GM19468 (cell line): Measurements from ENCODE around the gene M1AP.

Experiments used
- ATAC-seq: cut with Tn5 transposase; IDR thresholded peaks from one replicate; pipeline ENCODE4 v1.9.1; 2021; ENCODE audit warnings: mild to moderate bottlenecking, moderate library complexity, moderate number of reproducible peaks; ENCODE audit not compliant: unreplicated experiment; ENCODE audit errors: extremely low read depth

M1AP gene

DNA sequence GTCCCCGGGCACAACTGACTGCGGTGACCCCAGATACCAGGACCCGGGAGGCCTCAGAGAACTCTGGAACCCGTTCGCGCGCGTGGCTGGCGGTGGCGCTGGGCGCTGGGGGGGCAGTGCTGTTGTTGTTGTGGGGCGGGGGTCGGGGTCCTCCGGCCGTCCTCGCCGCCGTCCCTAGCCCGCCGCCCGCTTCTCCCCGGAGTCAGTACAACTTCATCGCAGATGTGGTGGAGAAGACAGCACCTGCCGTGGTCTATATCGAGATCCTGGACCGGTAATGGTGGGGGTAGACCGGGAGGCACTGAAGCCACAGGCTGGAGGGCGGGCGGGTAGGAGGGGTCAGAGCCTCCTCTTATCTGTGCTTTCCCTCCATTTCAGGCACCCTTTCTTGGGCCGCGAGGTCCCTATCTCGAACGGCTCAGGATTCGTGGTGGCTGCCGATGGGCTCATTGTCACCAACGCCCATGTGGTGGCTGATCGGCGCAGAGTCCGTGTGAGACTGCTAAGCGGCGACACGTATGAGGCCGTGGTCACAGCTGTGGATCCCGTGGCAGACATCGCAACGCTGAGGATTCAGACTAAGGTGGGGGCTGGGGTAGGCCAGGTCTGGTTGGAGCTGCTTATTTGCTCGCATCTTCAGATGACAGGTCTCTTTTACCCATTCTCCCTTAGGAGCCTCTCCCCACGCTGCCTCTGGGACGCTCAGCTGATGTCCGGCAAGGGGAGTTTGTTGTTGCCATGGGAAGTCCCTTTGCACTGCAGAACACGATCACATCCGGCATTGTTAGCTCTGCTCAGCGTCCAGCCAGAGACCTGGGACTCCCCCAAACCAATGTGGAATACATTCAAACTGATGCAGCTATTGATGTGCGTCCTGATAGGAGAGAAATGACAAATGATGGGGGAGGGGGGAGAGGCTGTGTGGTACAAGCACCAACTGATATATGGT is 117.6 kb downstream of the M1AP start:
- ATAC-seq = no peak

DNA sequence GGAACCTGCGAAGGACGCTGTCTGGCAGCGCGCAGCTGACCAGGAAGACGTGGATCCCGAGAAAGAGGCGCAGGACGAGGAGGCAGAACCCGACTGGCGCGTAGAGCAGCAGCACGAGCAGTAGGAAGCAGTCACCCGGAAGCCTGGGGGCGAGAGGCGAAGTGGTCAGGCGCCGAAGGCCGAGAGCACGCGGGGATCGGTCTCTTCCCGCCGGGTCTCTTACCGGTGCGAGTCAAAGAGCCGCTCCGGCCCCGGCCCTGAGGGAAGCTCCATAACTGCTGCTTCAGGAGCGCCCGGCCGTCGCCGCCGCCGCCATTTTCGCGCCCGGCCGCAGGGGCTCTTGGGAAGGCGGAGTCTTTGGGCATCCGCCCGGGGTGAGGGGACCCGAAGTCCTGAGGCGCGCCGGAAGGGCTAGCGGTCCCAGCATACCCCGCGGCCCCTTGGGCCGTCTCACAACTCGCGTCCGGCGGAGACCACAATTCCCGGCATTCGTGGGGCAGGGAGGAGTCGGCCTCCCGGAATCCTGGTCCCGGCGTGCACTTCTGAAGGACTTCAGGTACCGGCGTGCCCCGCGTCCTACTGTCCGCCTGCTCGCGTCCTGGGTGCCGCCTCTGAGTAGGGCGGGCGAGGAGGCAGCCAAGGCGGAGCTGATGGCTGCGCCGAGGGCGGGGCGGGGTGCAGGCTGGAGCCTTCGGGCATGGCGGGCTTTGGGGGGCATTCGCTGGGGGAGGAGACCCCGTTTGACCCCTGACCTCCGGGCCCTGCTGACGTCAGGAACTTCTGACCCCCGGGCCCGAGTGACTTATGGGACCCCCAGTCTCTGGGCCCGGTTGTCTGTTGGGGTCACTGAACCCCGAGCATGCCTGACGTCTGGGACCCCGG is 118.5 kb downstream of the M1AP start, which contains the start of the genes AUP1 and HTRA2:
Gene AUP1, minus strand, starts transcription at position 350 of the 882 bp plus-strand sequence. Its CDS starts 77 bp downstream, at position 273.
Gene HTRA2, plus strand, starts transcription at position 577 of the 882 bp plus-strand sequence. Its CDS starts 74 bp downstream, at position 651.
- ATAC-seq = peak; percentile 89

DNA sequence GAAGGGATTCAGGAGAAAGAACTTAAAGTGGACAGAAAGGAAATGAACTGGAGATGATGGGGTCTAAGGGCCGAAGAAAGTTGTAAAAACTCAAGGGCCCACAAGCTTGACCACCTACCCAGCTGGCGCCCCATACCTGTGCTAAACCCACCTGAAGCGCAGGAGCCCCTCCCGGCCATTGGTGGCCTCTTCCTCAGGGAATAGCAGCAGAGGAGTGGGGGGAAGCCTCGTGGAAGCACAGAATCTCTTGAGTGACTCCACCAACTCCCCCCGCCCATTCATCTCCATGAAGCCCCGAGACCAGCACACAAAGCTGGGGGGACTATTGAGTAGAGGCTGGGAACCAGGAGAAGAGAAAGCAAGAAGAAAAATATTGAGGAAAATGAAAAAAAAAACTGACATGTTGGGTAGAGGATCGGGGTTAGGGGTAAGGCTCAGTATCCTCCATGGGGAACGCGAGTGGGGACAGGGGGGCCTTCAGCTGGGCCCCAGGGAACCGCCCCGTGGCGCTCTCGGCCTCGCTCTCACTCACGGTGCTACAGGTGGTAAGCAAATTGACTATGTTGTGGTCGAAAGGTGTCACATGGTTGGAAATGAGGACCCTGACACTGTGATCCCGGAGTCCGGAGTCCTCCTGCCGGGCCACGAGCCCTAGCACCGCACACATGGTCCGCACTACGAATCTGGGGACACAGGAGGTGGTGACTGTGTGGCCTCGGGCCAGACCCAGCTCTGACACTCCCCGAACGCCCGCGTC is 119.4 kb downstream of the M1AP start:
- ATAC-seq = no peak

DNA sequence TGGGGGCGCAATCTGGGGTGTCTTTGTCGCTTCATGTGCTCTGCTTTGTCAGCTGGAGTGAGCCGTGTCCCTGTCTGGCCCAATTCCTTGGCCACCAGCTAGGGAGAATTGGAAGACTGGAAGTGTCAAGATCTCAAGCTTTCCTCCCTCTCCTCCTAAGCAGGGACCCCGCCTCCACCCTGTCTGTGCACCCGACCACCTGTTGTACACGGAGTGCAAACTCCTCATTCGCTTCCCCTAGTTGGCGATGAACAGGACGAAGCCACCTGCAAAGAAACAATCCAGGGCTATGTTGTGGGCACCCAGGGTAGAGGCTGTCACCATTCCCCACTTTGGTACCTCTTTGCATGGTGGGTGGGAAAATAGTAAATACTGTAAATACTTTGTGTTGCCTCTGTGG is 120.4 kb downstream of the M1AP start:
- ATAC-seq = no peak

DNA sequence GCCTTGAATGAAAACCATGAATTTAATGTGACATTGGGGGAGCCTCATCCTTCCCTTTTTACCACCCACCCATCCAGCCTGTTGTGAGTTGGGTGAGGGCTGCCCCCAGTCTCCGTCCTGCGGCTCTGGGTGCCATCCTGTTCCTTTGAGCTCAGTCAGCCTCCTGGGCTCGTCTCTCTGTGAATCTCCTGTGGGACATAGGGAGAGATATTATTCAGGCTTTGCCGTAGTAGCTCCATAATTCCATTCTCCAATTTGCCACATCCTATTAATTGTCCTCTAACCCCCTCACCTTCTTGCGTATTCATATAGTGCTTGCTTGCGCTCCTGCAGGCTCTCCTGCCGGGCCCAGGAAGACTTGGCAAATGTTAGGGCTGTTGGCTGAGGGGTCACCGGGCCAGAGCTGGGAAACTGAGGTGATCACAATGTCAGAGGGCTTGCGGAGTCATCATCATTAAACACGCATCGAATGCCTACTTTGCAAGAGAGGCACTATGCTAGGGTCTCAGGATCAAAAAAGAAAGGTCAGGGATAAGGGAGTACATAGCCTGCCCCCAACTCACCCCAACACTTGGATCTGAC is 121.4 kb downstream of the M1AP start:
- ATAC-seq = no peak

DNA sequence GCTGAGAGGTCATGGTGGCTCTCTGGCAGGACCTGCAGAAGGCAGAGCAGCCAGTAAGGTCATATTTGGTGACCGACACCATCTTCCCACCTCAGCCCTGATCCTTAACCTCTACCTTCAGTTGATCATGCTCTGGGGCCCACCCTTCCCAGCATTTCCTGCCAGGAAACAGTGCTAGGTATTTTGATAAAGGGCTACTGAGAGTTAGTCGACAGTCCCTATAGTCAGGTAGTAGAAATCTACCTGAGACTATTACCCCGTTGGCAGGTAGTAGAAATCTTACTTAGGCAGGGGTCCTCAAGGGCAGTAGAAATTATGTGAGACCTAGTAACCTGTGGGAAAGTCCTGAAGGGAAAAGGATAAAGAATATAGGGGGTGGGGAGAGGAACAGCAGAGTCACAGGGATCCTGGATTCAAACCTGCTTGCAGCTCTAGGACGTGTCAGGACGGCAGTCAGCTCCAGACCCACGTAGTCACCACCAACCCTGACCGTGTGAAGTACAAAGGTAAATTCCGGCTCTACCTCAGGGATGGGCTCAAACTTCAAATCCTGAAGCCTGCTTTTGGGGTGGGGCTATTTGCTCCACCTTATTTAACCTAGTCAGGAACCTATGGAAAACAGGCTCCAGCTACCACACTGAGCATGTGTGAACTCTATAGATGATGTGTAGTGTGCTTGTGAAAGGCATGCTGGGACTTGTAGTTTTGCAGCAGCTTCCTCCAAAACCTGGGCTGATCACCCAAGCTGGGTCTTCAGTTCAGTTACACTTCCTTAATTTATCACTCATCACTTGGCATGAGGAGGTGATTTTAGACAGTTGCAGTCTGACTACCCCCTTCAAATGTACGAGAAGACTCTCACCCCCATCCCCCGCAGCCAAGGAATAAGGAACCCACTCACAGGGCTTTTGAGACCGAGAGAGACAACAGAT is 122.1 kb downstream of the M1AP start, which contains the start of gene DQX1:
Gene DQX1, minus strand, starts transcription at position 515 of the 932 bp plus-strand sequence. Its CDS starts 502 bp downstream, at position 13.
- no peak for ATAC-seq

DNA sequence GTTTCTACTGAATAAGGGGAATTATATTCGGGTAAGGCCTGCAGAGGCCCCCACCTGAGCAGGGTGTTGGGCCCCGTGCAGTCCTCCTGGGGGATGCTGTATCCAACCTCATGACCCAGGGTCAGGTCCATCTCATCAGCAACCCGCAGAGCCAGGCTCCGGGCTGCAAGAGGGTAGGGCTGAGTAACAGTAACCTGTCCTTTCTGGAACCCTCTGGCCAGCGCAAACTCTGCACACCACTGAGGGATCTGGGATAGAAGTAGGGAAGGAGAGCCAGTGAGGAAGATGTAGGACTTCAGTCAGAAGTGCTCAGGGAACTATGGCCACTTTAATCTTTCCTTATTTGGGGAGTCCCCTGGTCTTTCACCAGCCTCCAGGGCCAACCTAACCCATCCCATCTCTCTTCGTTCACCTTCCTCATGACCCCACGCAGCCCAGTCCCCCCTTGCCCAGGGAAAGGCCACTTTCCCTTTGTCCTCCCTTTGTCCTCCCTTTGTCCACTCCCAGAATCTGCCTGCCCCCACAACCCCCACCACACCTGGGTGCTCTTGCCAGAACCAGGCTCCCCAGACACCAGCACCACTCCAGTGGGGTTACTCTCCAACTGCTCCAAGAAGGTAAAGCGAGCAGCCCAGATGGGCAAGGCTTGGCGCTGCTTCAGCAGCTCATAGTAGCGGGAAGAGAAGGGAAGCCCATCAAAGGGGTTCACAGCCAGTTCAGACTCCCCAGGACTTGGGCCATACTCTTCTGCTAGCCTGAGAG is 123.0 kb downstream of the M1AP start:
- no peak for ATAC-seq

DNA sequence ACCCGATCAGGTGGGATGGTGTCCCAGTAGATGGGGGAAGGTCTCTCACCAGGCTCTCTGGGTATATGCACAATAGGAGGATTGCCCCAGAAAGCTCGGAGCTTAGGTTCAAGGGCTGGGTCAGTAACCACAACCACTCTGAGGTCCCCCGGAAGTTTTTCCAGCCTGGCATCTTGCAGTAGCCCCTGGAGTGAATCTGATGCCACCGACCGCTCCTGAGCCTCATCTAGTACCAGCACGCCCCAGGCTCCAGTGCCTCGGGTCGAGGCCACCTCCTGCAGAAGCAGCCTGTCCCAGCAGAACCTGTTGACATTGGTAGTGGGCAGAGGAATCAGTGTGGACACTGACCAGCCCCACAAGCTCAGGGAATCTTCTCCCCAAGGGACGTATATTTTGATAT is 124.1 kb downstream of the M1AP start:
- no peak for ATAC-seq

DNA sequence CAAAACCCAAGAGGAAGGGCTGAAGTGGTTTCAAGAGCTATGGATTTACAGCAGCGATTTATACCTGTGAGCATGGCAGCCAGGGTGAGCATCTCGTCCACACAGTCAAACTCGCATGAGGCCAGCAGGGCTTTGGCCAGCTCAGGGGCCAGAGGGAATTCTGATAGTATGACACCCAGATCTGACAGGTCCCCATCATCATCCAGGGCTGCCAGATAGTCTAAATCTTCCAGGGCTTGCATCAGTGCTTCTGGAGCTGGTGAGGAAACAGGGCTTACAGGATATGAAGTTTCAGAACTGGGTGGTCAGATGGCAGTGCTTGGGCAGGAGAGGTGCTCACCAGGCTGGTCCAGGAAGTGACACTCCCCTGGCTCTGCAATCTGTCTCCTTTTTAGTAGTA is 125.6 kb downstream of the M1AP start:
- no peak for ATAC-seq

DNA sequence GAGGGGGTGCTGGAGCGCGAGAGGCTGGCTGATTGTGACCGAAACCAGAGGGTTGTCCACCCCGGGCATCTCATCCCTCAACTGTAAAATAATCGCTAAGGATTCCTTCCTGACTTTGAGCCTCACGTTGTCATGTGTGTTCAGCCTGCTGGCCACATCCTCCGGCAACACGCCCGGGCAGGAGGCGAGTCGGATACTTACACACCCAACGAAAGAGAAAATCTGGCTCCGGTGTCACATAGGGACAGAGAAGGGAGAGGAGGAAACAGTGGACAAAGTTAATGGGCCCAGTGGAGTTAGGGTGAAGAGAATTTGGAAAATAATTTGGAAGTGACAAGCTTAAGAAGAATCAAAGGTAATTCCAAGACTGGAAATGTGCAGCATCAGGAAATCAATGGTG is 131.5 kb downstream of the M1AP start:
- no peak for ATAC-seq

DNA sequence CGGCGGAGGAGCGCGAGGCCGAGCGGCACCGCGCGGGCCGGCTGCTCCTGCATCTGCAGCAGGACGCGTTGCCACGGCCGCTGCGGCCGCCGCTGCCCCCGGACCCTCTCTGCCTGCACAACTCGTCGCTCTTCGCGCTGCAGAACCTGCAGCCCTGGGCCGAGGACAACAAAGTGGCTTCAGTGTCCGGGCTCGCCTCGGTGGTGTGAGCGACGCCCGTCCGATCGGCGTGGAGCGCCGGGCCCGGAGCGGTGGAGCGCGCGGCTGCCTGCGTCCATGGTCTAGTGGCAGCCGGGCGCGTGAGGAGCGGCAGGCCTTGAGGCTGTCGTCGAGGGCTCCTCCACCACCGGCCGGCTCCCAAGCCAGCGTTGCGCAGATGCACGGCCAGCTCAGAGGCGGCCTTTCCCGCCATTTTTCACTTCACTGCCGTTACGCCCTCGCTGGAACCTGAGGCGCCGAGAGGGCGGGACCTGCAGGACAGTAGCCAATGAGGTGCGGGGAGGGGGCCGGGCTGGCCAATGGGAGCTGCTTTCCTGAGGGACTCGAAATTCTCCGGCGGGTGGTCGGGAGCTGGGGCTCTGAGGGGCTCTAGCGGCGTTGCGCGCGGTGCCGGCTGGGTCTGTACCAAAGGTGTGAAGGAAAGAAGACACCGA is 132.0 kb downstream of the M1AP start:
- no peak for ATAC-seq

DNA sequence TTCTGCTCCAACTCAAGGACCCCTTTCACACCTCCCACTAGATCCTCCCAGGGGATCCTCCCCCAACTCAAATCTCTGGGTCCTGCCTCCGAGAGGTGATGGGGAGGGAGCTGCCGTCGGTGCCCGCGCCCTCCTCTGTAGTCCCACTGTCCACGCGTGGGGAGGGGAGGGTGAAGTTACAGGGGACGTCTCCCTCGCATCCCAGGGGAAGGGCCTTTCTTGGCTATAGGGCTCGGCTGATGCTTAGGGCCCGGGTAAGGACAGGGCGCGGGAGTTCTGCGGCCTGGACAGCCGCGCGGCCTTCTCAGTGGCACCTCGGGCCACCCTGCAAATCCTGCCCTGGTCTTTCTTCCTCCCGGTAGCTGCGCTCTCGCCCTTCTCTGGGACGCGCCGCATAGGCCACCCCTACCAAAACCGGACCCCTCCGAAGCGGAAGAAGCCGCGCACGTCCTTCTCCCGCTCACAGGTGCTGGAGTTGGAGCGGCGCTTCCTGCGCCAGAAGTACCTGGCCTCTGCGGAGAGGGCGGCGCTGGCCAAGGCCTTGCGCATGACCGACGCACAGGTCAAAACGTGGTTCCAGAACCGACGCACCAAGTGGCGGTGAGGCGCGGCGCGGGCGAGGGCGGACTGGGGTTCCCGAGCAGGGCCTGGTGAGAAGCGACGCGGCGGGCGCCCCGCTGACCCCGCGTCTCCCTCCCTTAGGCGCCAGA is 132.7 kb downstream of the M1AP start:
- no peak for ATAC-seq

DNA sequence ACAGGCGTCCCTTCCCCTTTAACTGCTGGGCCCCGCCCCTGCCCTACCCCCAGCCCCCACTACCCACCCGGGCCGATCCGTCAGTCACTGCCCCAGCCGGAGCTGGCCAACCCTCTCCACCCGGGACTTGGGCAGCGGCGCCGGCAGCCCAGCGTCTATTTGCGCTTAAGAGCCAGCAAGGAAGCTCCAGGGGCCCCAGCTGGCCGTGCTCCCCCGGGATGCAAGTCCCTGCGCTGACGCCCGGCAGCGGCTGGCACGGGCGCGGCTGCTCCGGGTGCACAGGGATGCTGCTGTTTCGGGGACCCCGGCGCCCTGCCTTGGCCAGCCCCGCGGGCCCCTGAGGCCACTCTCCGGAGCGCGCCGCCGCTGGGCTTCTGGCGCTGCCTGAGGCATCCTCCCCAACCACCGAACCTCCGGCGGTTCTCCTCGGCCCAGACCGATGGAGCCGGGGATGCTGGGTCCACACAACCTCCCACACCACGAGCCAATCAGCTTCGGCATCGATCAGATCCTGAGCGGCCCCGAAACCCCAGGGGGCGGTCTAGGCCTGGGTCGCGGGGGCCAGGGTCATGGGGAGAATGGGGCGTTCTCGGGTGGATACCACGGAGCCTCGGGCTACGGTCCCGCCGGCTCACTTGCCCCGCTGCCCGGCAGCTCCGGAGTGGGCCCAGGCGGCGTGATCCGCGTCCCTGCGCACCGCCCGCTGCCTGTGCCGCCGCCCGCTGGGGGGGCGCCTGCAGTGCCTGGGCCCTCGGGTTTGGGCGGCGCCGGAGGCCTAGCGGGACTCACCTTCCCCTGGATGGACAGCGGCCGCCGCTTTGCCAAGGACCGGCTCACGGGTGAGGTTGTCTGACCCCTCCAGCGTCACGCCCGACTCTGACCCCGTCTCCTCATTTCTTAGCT is 133.5 kb downstream of the M1AP start, which contains the start of gene TLX2:
Gene TLX2, plus strand, starts transcription at position 83 of the 903 bp plus-strand sequence. Its CDS starts 357 bp downstream, at position 440.
- ATAC-seq = no peak

DNA sequence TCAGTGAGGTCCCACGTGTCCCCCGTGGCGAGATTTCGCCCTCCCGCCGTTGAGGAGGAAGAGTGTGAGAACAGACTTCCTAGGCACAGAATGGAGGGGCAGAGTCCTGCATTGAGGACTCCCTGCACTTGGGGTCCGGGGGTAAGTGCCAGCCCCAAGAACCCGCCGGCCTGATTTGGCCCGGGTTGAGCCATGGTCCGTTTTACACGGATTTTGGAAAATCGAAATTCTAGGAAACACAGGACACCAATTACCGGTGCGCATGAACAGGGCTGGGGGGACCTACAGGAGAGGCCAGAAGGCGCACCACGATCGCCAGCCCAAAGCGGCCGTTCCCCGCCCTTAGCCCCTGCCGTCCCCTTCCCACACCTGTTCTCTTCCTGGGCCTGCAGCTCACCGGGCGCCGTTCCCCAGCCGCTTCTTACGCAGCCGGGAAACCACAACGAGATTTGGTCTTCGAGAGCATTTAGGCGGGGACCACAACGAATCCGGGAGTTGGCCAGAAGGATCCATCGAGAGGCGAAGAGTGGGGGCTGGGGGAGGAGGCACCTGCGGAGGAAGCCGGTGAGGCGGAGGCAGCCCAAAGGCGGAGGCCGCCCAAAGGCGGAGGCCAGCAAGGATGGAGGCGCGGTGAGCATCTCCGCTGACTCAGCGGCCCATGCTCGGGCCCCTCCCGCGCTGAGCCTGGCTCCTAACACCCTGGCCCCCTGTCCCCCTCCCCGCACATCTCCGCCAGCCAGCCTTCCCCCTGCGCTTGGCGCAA is 134.3 kb downstream of the M1AP start:
- ATAC-seq = no peak
